H1 (cell line): ENCODE measurements around the gene TMEM89. TPM values are rescaled to one million over a fixed set of nuclear protein-coding genes. Genes with fewer than 3 reads are reported as not detected.
A peak's percentile ranks its signal among the peaks of the same experiment; 100 is the strongest.

Experiments used
- CTCF ChIA-PET: fragments of 300-600 bp; sonication (Branson Sonifier 250); formaldehyde crosslinking; loops from one replicate; lab custom pipeline; 2021; ENCODE audit not compliant: partially characterized antibody; lab: Charles Lee
- POLR2A ChIA-PET: fragments of 300-600 bp; sonication (Branson Sonifier 250); formaldehyde crosslinking; loops from one replicate; lab custom pipeline; 2021; ENCODE audit warnings: inconsistent platforms; ENCODE audit not compliant: partially characterized antibody; lab: Charles Lee
- DNase-seq, 2 experiments: peaks; one replicate each; pipeline versions ENCODE4 v3.0.0 to v3.0.0-alpha.2; 2010 to 2022; ENCODE audit warnings: low spot score in 2 of 2, low read depth in 1 of 2, mixed read lengths in 1 of 2
- FAIRE-seq: peaks from 2 replicates; lab custom pipeline; 2011; peaks lifted over from hg19 to GRCh38; lab: Jason Lieb, UNC
- H2AFZ ChIP-seq: 2 replicates; pipeline ENCODE4 v1.8.1; 2012; ENCODE audit warnings: low read length, inconsistent platforms
- H2AK5ac ChIP-seq: 2 replicates; pipeline ENCODE4 v1.6.1; 2013; ENCODE audit warnings: low read depth, low read length
- H2BK120ac ChIP-seq: replicated peaks from 2 replicates; pipeline ENCODE3; 2013; ENCODE audit warnings: low read depth, low read length, inconsistent platforms
- H2BK12ac ChIP-seq: 2 replicates; pipeline ENCODE4 v1.6.1; 2013; ENCODE audit warnings: low read depth, low read length
- H2BK15ac ChIP-seq: 2 replicates; pipeline ENCODE4 v1.6.1; 2013; ENCODE audit warnings: low read length
- H2BK20ac ChIP-seq: 2 replicates; pipeline ENCODE4 v1.6.1; 2013; ENCODE audit warnings: low read length
- H2BK5ac ChIP-seq: 2 replicates; pipeline ENCODE4 v1.6.1; 2013; ENCODE audit warnings: low read depth, low read length
- H3K14ac ChIP-seq: 2 replicates; pipeline ENCODE4 v1.6.1; 2013; ENCODE audit warnings: inconsistent platforms; ENCODE audit not compliant: insufficient read length
- H3K18ac ChIP-seq: 2 replicates; pipeline ENCODE4 v1.6.1; 2013; ENCODE audit warnings: low read length; ENCODE audit errors: extremely low read depth
- H3K23ac ChIP-seq: 2 replicates; pipeline ENCODE4 v1.6.1; 2013; ENCODE audit warnings: inconsistent platforms; ENCODE audit not compliant: insufficient read length
- H3K23me2 ChIP-seq: 2 replicates; pipeline ENCODE4 v1.6.1; 2013; ENCODE audit warnings: low read depth, low read length
- H3K27ac ChIP-seq: 2 replicates; pipeline ENCODE4 v1.6.1; 2011; ENCODE audit warnings: low read depth, low read length, inconsistent platforms
- H3K27me3 ChIP-seq, 4 experiments: replicated peaks in 1 of 4; 1 replicate in 1 of 4; 2 replicates in 3 of 4; pipeline versions ENCODE4 v1.6.1 to v1.8.1; 2011 to 2013; ENCODE audit warnings: low read length in 3 of 4, mild to moderate bottlenecking in 3 of 4, inconsistent platforms in 2 of 4, mixed read lengths in 2 of 4, moderate library complexity in 1 of 4; ENCODE audit not compliant: control insufficient read depth in 3 of 4, insufficient read depth in 3 of 4; ENCODE audit errors: extremely low read depth in 1 of 4
- H3K36me3 ChIP-seq, 4 experiments: 2 replicates each; pipeline versions ENCODE4 v1.6.1 to v1.8.1; 2011 to 2013; ENCODE audit warnings: mild to moderate bottlenecking in 4 of 4, low read length in 3 of 4, moderate library complexity in 2 of 4, control low read depth in 1 of 4, inconsistent platforms in 1 of 4; ENCODE audit not compliant: insufficient read depth in 4 of 4, control insufficient read depth in 2 of 4
- H3K4ac ChIP-seq: replicated peaks from 2 replicates; pipeline ENCODE3; 2013; ENCODE audit warnings: low read length, low read depth, mixed read lengths, inconsistent platforms; ENCODE audit not compliant: insufficient read length
- H3K4me1 ChIP-seq, 4 experiments: replicated peaks in 1 of 4; 1 replicate in 1 of 4; 2 replicates in 3 of 4; pipeline versions ENCODE4 v1.6.1 to v1.8.1; 2011 to 2013; ENCODE audit warnings: low read length in 3 of 4, inconsistent platforms in 2 of 4, mixed read lengths in 1 of 4; ENCODE audit not compliant: insufficient read depth in 4 of 4, control insufficient read depth in 3 of 4
- H3K4me2 ChIP-seq, 2 experiments: 2 replicates each; pipeline versions ENCODE4 v1.6.1 to v1.8.1; 2011 to 2013; ENCODE audit warnings: low read depth in 2 of 2, low read length in 2 of 2, control low read depth in 1 of 2, inconsistent platforms in 1 of 2, mild to moderate bottlenecking in 1 of 2; ENCODE audit not compliant: insufficient read depth in 1 of 2
- H3K4me3 ChIP-seq, 4 experiments: fragments of 200-600, 300-600 bp in 1 of 4; sonication (generic), shearing (Covaris generic), sonication (Bioruptor Twin) in 1 of 4; 2 replicates each; pipeline versions ENCODE4 v1.5.1 to v1.8.1; 2011 to 2016; ENCODE audit warnings: low read length in 4 of 4, low read depth in 3 of 4, control low read depth in 2 of 4, inconsistent platforms in 2 of 4, mild to moderate bottlenecking in 2 of 4, mixed read lengths in 1 of 4, moderate library complexity in 1 of 4; ENCODE audit not compliant: insufficient read depth in 2 of 4; ENCODE audit errors: extremely low read depth in 1 of 4
- H3K56ac ChIP-seq: replicated peaks from 2 replicates; pipeline ENCODE3; 2013; ENCODE audit warnings: low read depth, mild to moderate bottlenecking, mixed read lengths, low read length, inconsistent platforms; ENCODE audit not compliant: insufficient read length
- H3K79me1 ChIP-seq: 2 replicates; pipeline ENCODE4 v1.6.1; 2013; ENCODE audit warnings: low read depth, low read length, control low read depth
- H3K79me2 ChIP-seq, 2 experiments: 2 replicates each; pipeline versions ENCODE4 v1.6.1 to v1.8.1; 2012 to 2013; ENCODE audit warnings: low read length in 2 of 2, mild to moderate bottlenecking in 2 of 2, inconsistent platforms in 1 of 2; ENCODE audit not compliant: insufficient read depth in 2 of 2, control insufficient read depth in 1 of 2
- H3K9ac ChIP-seq, 4 experiments: replicated peaks in 1 of 4; 1 replicate in 1 of 4; 2 replicates in 3 of 4; pipeline versions ENCODE4 v1.6.1 to v1.8.1; 2011 to 2013; ENCODE audit warnings: low read depth in 3 of 4, low read length in 3 of 4, control low read depth in 2 of 4, mild to moderate bottlenecking in 2 of 4, moderate library complexity in 2 of 4, inconsistent platforms in 1 of 4; ENCODE audit errors: extremely low read depth in 1 of 4
- H3K9me3 ChIP-seq, 2 experiments: 2 replicates each; pipeline versions ENCODE4 v1.6.1 to v1.8.1; 2012 to 2013; ENCODE audit warnings: mild to moderate bottlenecking in 2 of 2, moderate library complexity in 2 of 2, control low read depth in 1 of 2, inconsistent platforms in 1 of 2, low read depth in 1 of 2, low read length in 1 of 2, mixed read lengths in 1 of 2; ENCODE audit not compliant: insufficient read depth in 2 of 2
- H4K20me1 ChIP-seq, 2 experiments: replicated peaks in 1 of 2; 2 replicates each; pipeline versions ENCODE3 to v1.8.1; 2011 to 2013; ENCODE audit warnings: inconsistent platforms in 2 of 2, low read length in 2 of 2, mild to moderate bottlenecking in 1 of 2; ENCODE audit not compliant: insufficient read depth in 2 of 2, control insufficient read depth in 1 of 2
- H4K5ac ChIP-seq: 2 replicates; pipeline ENCODE4 v1.6.1; 2013; ENCODE audit warnings: low read length, low read depth, mixed read lengths, inconsistent platforms; ENCODE audit not compliant: insufficient read length
- H4K8ac ChIP-seq: 2 replicates; pipeline ENCODE4 v1.8.0; 2013; ENCODE audit warnings: mild to moderate bottlenecking, moderate library complexity, low read length, inconsistent platforms; ENCODE audit not compliant: insufficient read depth; ENCODE audit errors: extremely low read depth
- H4K91ac ChIP-seq: replicated peaks from 2 replicates; pipeline ENCODE3; 2013; ENCODE audit warnings: low read length, mixed read lengths, inconsistent platforms; ENCODE audit not compliant: insufficient read length
- CEBPB ChIP-seq: IDR thresholded peaks from 2 replicates; pipeline ENCODE4 v1.6.1; 2012; ENCODE audit warnings: low read depth, low read length
- GABPA ChIP-seq: IDR thresholded peaks from 2 replicates; pipeline ENCODE4 v1.6.1; 2011; ENCODE audit warnings: mild to moderate bottlenecking, low read length, moderate library complexity, borderline replicate concordance; ENCODE audit not compliant: insufficient read depth
- JUN ChIP-seq: IDR thresholded peaks from 2 replicates; pipeline ENCODE4 v1.6.1; 2011; ENCODE audit warnings: low read depth, mild to moderate bottlenecking, improper control_type of control experiment, low read length
- POU5F1 ChIP-seq: IDR thresholded peaks from 2 replicates; pipeline ENCODE4 v1.6.1; 2011; ENCODE audit warnings: low read depth, mild to moderate bottlenecking, low read length, moderate library complexity
- RNF2 ChIP-seq: fragments of 200-900, 300-1000 bp; sonication (generic); IDR thresholded peaks from 2 replicates; pipeline ENCODE4 v1.7.1; 2016; ENCODE audit warnings: borderline replicate concordance, low read depth, mild to moderate bottlenecking, antibody characterized with exemption, low read length; ENCODE audit not compliant: poor library complexity, severe bottlenecking; ENCODE audit errors: missing control alignments
- SIN3A ChIP-seq, 2 experiments: IDR thresholded peaks in 1 of 2; conservative IDR thresholded peaks in 1 of 2; 2 replicates each; pipeline ENCODE4 v1.6.1; 2011 to 2012; ENCODE audit warnings: low read length in 2 of 2, improper control_type of control experiment in 1 of 2, low read depth in 1 of 2, mild to moderate bottlenecking in 1 of 2
- SP2 ChIP-seq: IDR thresholded peaks from 2 replicates; pipeline ENCODE4 v1.6.1; 2012; ENCODE audit warnings: mild to moderate bottlenecking, low read length, inconsistent platforms
- TAF1 ChIP-seq: IDR thresholded peaks from 2 replicates; pipeline ENCODE4 v1.6.1; 2011; ENCODE audit warnings: mild to moderate bottlenecking, low read depth, low read length
- TBP ChIP-seq: IDR thresholded peaks from 2 replicates; pipeline ENCODE4 v1.6.1; 2011; ENCODE audit warnings: low read depth, low read length, improper control_type of control experiment
- WGBS, 2 experiments: shearing (Covaris generic) in 1 of 2; methylation state at CpG; one replicate each; pipeline versions ENCODE4 v1.1.6 to v1.1.7; 2013 to 2015; ENCODE audit warnings: low lambda C conversion rate in 2 of 2, mixed read lengths in 2 of 2, inconsistent platforms in 1 of 2, low coverage in 1 of 2, missing lambda C conversion rate in 1 of 2; ENCODE audit not compliant: insufficient replicate concordance in 2 of 2, insufficient coverage in 1 of 2, insufficient read length in 1 of 2; ENCODE audit errors: extremely low coverage in 1 of 2, missing lambda C conversion rate in 1 of 2; 5-methylcytosine and 5-hydroxymethylcytosine counted together
- polyA plus RNA-seq, 7 experiments: library from polyadenylated mRNA; depleted of rRNA in 3 of 7; stranded (reverse) in 5 of 7; unstranded in 2 of 7; fragments of >200 nt in 5 of 7; fragments of 200-250 nt in 2 of 7; gene quantifications; 1 replicate in 5 of 7; 2 replicates in 1 of 7; 4 replicates in 1 of 7; pipeline versions ENCODE4 v1.2.1 to v1.2.3, GENCODE V29; 2011 to 2013; ENCODE audit warnings: missing spikeins in 2 of 7, mixed read lengths in 2 of 7
- total RNA-seq: library from RNA; stranded (reverse); fragmentation: NEBNext Ultra II Directional; extraction: Animal tissue kit (Norgen Biotek cat#: 25700); gene quantifications from 2 replicates; pipeline ENCODE4 v1.2.1, GENCODE V29; 2021

The TMEM89 gene
- total and polyA plus RNA-seq, 2 of the 8 experiments (the other 6 are each of a cell fraction or from before 2014, with no cell fraction given): not detected

GRCh38 chr3:48663489-48664312 is 42.1 kb upstream of the TMEM89 start:
- peak overlapping the region; percentile 95 for H2BK5ac ChIP-seq
- peaks cover 2% of the 10 kb centered on the region; the same call in 1 of the 2 replicates for H3K79me1 ChIP-seq
- FAIRE-seq (peak; percentile 89), DNase-seq (peak; percentile 99)
- H3K79me2 ChIP-seq: no peaks in the 10 kb centered on the region
- H3K14ac ChIP-seq: no peak overlapping the region
- H3K4me2 ChIP-seq: peak overlapping the region; percentile 77 to 85
- no peaks in the 10 kb centered on the region for H3K9me3 ChIP-seq
- peaks cover 12% of the 10 kb centered on the region; the same call in 1 of the 2 replicates for H3K23me2 ChIP-seq
- peak overlapping the region; percentile 95; the same call in 1 of the 2 replicates for H2BK15ac ChIP-seq
- H4K91ac ChIP-seq: peak overlapping the region; percentile 93
- H3K9ac ChIP-seq: peak overlapping the region; percentile 62 to 97 (median 96)
- 0 out of 7 replicates have a peak, but pooled peaks cover 0 to 4% (median 0%) of the 10 kb centered on the region in 4 experiments for H3K27me3 ChIP-seq
- H3K4me3 ChIP-seq: peak overlapping the region; percentile 73 to 84 (median 82)
- H3K4me1 ChIP-seq: peaks cover 0 to 11% (median 7%) of the 10 kb centered on the region in 4 experiments; a peak in 5 of 7 replicates
- peak overlapping the region; percentile 97 for H3K27ac ChIP-seq
- H2AFZ ChIP-seq: no peak overlapping the region
- peak overlapping the region; percentile 51 for H2BK120ac ChIP-seq
- H4K20me1 ChIP-seq: peaks cover 7 to 21% of the 10 kb centered on the region in 2 experiments
- peak overlapping the region; percentile 97; the same call in 1 of the 2 replicates for H2BK12ac ChIP-seq
- peak overlapping the region; percentile 95 for H4K5ac ChIP-seq
- H3K23ac ChIP-seq: no peak overlapping the region
- WGBS, 2 experiments: 2% methylated on average over 65 of the region's 66 CpGs; no CpG with 5 or more reads in 1 of the 2 experiments
- peaks cover 0 to 13% (median 1%) of the 10 kb centered on the region in 4 experiments; a peak in 4 of 8 replicates for H3K36me3 ChIP-seq
- H2BK20ac ChIP-seq: no peak overlapping the region
- CTCF ChIA-PET: interaction anchor here (0.6 to 5.2 kb wide), 19 partner anchors 11 to 352 kb away, joined by 3 to 27 read pairs (median 4); partner anchors contain the start of genes NCKIPSD, PRKAR2A and SLC26A6
- peak overlapping the region; percentile 47 for H3K4ac ChIP-seq
- POLR2A ChIA-PET: interaction anchor here (0.5 to 11.1 kb wide), 41 partner anchors 12 to 1478 kb away, joined by 3 to 175 read pairs (median 5); partner anchors contain the start of genes CCDC51, IP6K2, NCKIPSD and NDUFAF3
- H3K18ac ChIP-seq: peak overlapping the region; percentile 97
- peak overlapping the region; percentile 100; the same call in 1 of the 2 replicates for H4K8ac ChIP-seq
- 0 out of 2 replicates have a peak overlapping the region, but pooled peaks have one; percentile 18 for H2AK5ac ChIP-seq
- peak overlapping the region; percentile 65 for H3K56ac ChIP-seq
- TF ChIP-seq TAF1 (peak; percentile 77), POU5F1 (no peak), JUN (0 out of 2 replicates have a peak, but pooled peaks have one; percentile 16), GABPA (no peak), TBP (peak; percentile 73), RNF2 (no peak), CEBPB (no peak), SP2 (no peak), SIN3A (conservative IDR thresholded peaks at IDR 0.05 in 1 of 2, IDR thresholded peaks at IDR 0.05 in 1 of 2; ENCODE audit: low read depth in 1 of 2, low read length in 2 of 2) (peak; percentile 31 to 65; a peak in 2 of 4 replicates)
